Ishikawa (cell line): ENCODE data around the gene JARID2.

Experiments used
- CEBPB ChIP-seq: IDR thresholded peaks from 2 replicates; pipeline ENCODE4 v1.6.1; 2012
- NFIC ChIP-seq: IDR thresholded peaks from 2 replicates; pipeline ENCODE4 v1.6.1; 2012
- TAF1 ChIP-seq: IDR thresholded peaks from 2 replicates; pipeline ENCODE4 v1.6.1; 2012; ENCODE audit warnings: low read depth, mild to moderate bottlenecking
- TCF12 ChIP-seq: IDR thresholded peaks from 2 replicates; pipeline ENCODE4 v1.6.1; 2012; ENCODE audit warnings: low read depth
- TEAD4 ChIP-seq: IDR thresholded peaks from 2 replicates; pipeline ENCODE4 v1.6.1; 2012
- YY1 ChIP-seq: IDR thresholded peaks from 2 replicates; pipeline ENCODE4 v1.6.1; 2012; ENCODE audit warnings: low read depth
- TF ChIP-seq, protein P1 (sequence below): IDR thresholded peaks from 2 replicates; pipeline ENCODE4 v1.6.1; 2012
- TF ChIP-seq, protein P2 (sequence below): IDR thresholded peaks from 2 replicates; pipeline ENCODE4 v1.6.1; 2012; ENCODE audit warnings: low read depth, mild to moderate bottlenecking

DNA sequence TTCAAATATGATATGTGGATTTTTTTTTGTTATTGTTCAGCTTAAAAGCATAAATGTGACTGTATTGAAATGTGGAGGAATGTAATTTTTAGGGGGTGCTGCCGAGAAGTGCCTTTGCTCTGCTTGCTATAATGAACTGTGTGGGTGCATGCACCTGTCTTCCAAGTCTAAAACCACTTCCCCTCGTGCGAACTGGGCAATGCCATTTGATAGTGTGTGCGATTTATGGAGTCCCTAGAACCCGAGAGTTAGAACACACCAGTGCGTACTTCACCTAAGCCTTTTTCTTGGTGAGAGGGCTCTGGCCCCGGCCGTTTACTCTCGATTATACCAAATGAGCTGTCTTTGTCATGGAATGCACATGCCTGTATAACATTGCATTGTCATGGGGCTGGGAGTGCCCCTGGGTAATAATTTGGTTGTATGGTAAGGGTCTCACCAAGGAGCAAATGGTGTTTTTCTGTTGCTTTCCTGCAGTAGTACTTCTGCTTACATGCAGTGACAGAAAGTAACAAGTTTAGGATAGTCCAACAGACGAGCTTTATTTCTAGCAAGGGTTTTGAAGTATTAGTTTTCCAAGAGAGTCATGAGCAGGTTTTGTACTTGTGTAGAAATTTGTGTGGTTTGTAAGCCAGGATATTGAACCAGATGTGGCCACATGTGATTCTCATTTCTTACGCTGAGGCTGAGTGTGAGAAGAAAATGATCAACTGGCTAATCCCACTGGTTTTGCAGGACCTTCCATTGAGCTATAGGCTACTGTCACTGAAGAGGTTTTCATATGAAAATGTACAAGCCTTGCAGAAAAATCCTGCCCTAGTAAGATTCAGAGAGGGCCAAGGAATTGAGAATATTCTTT, 244.6 kb downstream of the JARID2 start:
- TF ChIP-seq, protein P1, sequence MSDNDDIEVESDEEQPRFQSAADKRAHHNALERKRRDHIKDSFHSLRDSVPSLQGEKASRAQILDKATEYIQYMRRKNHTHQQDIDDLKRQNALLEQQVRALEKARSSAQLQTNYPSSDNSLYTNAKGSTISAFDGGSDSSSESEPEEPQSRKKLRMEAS, result no peak
- TF ChIP-seq NFIC, result no peak
- TF ChIP-seq, protein P2, sequence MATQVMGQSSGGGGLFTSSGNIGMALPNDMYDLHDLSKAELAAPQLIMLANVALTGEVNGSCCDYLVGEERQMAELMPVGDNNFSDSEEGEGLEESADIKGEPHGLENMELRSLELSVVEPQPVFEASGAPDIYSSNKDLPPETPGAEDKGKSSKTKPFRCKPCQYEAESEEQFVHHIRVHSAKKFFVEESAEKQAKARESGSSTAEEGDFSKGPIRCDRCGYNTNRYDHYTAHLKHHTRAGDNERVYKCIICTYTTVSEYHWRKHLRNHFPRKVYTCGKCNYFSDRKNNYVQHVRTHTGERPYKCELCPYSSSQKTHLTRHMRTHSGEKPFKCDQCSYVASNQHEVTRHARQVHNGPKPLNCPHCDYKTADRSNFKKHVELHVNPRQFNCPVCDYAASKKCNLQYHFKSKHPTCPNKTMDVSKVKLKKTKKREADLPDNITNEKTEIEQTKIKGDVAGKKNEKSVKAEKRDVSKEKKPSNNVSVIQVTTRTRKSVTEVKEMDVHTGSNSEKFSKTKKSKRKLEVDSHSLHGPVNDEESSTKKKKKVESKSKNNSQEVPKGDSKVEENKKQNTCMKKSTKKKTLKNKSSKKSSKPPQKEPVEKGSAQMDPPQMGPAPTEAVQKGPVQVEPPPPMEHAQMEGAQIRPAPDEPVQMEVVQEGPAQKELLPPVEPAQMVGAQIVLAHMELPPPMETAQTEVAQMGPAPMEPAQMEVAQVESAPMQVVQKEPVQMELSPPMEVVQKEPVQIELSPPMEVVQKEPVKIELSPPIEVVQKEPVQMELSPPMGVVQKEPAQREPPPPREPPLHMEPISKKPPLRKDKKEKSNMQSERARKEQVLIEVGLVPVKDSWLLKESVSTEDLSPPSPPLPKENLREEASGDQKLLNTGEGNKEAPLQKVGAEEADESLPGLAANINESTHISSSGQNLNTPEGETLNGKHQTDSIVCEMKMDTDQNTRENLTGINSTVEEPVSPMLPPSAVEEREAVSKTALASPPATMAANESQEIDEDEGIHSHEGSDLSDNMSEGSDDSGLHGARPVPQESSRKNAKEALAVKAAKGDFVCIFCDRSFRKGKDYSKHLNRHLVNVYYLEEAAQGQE, result no peak
- TF ChIP-seq TAF1, result no peak
- TF ChIP-seq CEBPB, result no peak
- no peak for TF ChIP-seq TCF12
- TF ChIP-seq YY1, result no peak
- no peak for TF ChIP-seq TEAD4
